Activated CD8-positive, alpha-beta memory T cell treated with anti-CD3 and anti-CD28 coated beads, Interleukin-2, amount 10 ng/mL, durations not matched to agents 7 days and 5 days (primary cell): ENCODE results near the gene GNAT3. TPM values are rescaled to one million over a fixed set of nuclear protein-coding genes. Genes with fewer than 3 reads are reported as not detected.

ENCODE experiments used
- ATAC-seq: fragments of 150-1000 bp; cut with Tn5 transposase; one replicate; pipeline ENCODE4 v1.10.0; 2021; ENCODE audit warnings: moderate library complexity
- CTCF ChIA-PET: fragments of 350-600 bp; sonication (Branson Sonifier 250); formaldehyde crosslinking; loops from one replicate; lab custom pipeline; 2021; ENCODE audit warnings: antibody characterized with exemption; lab: Charles Lee
- DNase-seq: peaks from one replicate; pipeline ENCODE4 v3.0.0-alpha.2; 2020
- H3K27ac Mint-ChIP-seq: one replicate; pipeline ENCODE4 v1.8.0; 2021; ENCODE audit warnings: mild to moderate bottlenecking, mixed read lengths
- H3K27me3 Mint-ChIP-seq: one replicate; pipeline ENCODE4 v1.8.0; 2021; ENCODE audit warnings: mixed read lengths
- H3K36me3 Mint-ChIP-seq: one replicate; pipeline ENCODE4 v1.8.0; 2021; ENCODE audit warnings: mild to moderate bottlenecking, mixed read lengths
- H3K4me1 Mint-ChIP-seq: one replicate; pipeline ENCODE4 v1.8.0; 2021; ENCODE audit warnings: mixed read lengths
- H3K4me3 Mint-ChIP-seq: one replicate; pipeline ENCODE4 v1.8.0; 2021; ENCODE audit warnings: mild to moderate bottlenecking, moderate library complexity, mixed read lengths
- H3K9me3 Mint-ChIP-seq: one replicate; pipeline ENCODE4 v1.8.0; 2022; ENCODE audit warnings: low read depth, mixed read lengths
- total RNA-seq, 2 experiments: library from RNA; stranded (reverse); gene quantifications; one replicate each; pipeline ENCODE4 v1.2.3, GENCODE V29; 2021

Gene GNAT3
- total RNA-seq, 2 experiments from 2014 or later = not detected

- H3K36me3 Mint-ChIP-seq = no peaks in the 10 kb centered on the region
- no peaks in the 10 kb centered on the region for H3K4me1 Mint-ChIP-seq
- no peaks in the 10 kb centered on the region for H3K27me3 Mint-ChIP-seq
- CTCF ChIA-PET = no interaction called here
- peaks cover 13% of the 10 kb centered on the region for H3K9me3 Mint-ChIP-seq
- ATAC-seq (no peak), DNase-seq (no peak)
- no peak overlapping the region for H3K4me3 Mint-ChIP-seq
- H3K27ac Mint-ChIP-seq = no peak overlapping the region
Observed at GRCh38 chr7:80493121-80493849, 18.6 kb downstream of the GNAT3 start.

GRCh38 chr7:80491462-80491861 is 20.4 kb downstream of the GNAT3 start:
- Mint-ChIP-seq H3K4me1 (no peaks in the 10 kb centered on the region), H3K9me3 (peaks cover 13% of the 10 kb centered on the region), H3K27ac (no peak overlapping the region), H3K27me3 (no peaks in the 10 kb centered on the region), H3K36me3 (no peaks in the 10 kb centered on the region), H3K4me3 (no peak overlapping the region)
- no peak for DNase-seq
- CTCF ChIA-PET = no interaction called here
- ATAC-seq = no peak

GRCh38 chr7:80488851-80489370 is 23.0 kb downstream of the GNAT3 start:
- no peaks in the 10 kb centered on the region for H3K27me3 Mint-ChIP-seq
- DNase-seq (no peak), ATAC-seq (no peak)
- CTCF ChIA-PET = no interaction called here
- H3K9me3 Mint-ChIP-seq = peaks cover 13% of the 10 kb centered on the region
- no peaks in the 10 kb centered on the region for H3K36me3 Mint-ChIP-seq
- H3K27ac Mint-ChIP-seq = no peak overlapping the region
- no peak overlapping the region for H3K4me3 Mint-ChIP-seq
- no peaks in the 10 kb centered on the region for H3K4me1 Mint-ChIP-seq

- H3K4me3 Mint-ChIP-seq = no peak overlapping the region
- ATAC-seq (no peak), DNase-seq (no peak)
- no peaks in the 10 kb centered on the region for H3K4me1 Mint-ChIP-seq
- no peaks in the 10 kb centered on the region for H3K36me3 Mint-ChIP-seq
- CTCF ChIA-PET = no interaction called here
- no peak overlapping the region for H3K27ac Mint-ChIP-seq
- peaks cover 13% of the 10 kb centered on the region for H3K9me3 Mint-ChIP-seq
- no peaks in the 10 kb centered on the region for H3K27me3 Mint-ChIP-seq
Observed at GRCh38 chr7:80488406-80488805, 23.5 kb downstream of the GNAT3 start.

GRCh38 chr7:80485721-80486120 is 26.1 kb downstream of the GNAT3 start:
- Mint-ChIP-seq H3K27ac (no peak overlapping the region), H3K9me3 (peaks cover 9% of the 10 kb centered on the region), H3K36me3 (no peaks in the 10 kb centered on the region), H3K27me3 (no peaks in the 10 kb centered on the region), H3K4me3 (no peak overlapping the region), H3K4me1 (no peaks in the 10 kb centered on the region)
- CTCF ChIA-PET = no interaction called here
- no peak for DNase-seq
- no peak for ATAC-seq

- Mint-ChIP-seq H3K4me1 (no peaks in the 10 kb centered on the region), H3K9me3 (peaks cover 9% of the 10 kb centered on the region), H3K27me3 (no peaks in the 10 kb centered on the region), H3K27ac (no peak overlapping the region), H3K4me3 (no peak overlapping the region), H3K36me3 (no peaks in the 10 kb centered on the region)
- CTCF ChIA-PET = no interaction called here
- no peak for DNase-seq
- no peak for ATAC-seq
Observed at GRCh38 chr7:80482950-80483349, 28.9 kb downstream of the GNAT3 start.

- DNase-seq (no peak), ATAC-seq (no peak)
- Mint-ChIP-seq H3K9me3 (peaks cover 9% of the 10 kb centered on the region), H3K4me3 (no peak overlapping the region), H3K27ac (no peak overlapping the region), H3K4me1 (no peaks in the 10 kb centered on the region), H3K36me3 (no peaks in the 10 kb centered on the region), H3K27me3 (no peaks in the 10 kb centered on the region)
- CTCF ChIA-PET = no interaction called here
Observed at GRCh38 chr7:80481196-80481884, 30.5 kb downstream of the GNAT3 start.

GRCh38 chr7:80480566-80480965 is 31.3 kb downstream of the GNAT3 start:
- Mint-ChIP-seq H3K4me3 (no peak overlapping the region), H3K27ac (no peak overlapping the region), H3K36me3 (no peaks in the 10 kb centered on the region), H3K9me3 (peaks cover 9% of the 10 kb centered on the region), H3K27me3 (no peaks in the 10 kb centered on the region), H3K4me1 (no peaks in the 10 kb centered on the region)
- DNase-seq (no peak), ATAC-seq (no peak)
- CTCF ChIA-PET = no interaction called here

- CTCF ChIA-PET = no interaction called here
- DNase-seq (no peak), ATAC-seq (no peak)
- Mint-ChIP-seq H3K4me1 (no peaks in the 10 kb centered on the region), H3K9me3 (peaks cover 7% of the 10 kb centered on the region), H3K27me3 (no peaks in the 10 kb centered on the region), H3K36me3 (no peaks in the 10 kb centered on the region), H3K27ac (no peak overlapping the region), H3K4me3 (no peak overlapping the region)
Observed at GRCh38 chr7:80478683-80479082, 33.2 kb downstream of the GNAT3 start.

GRCh38 chr7:80476035-80476434 is 35.8 kb downstream of the GNAT3 start:
- ATAC-seq (no peak), DNase-seq (no peak)
- Mint-ChIP-seq H3K4me1 (no peaks in the 10 kb centered on the region), H3K27ac (no peak overlapping the region), H3K27me3 (no peaks in the 10 kb centered on the region), H3K4me3 (no peak overlapping the region), H3K9me3 (peaks cover 7% of the 10 kb centered on the region), H3K36me3 (no peaks in the 10 kb centered on the region)
- CTCF ChIA-PET = no interaction called here

- peaks cover 7% of the 10 kb centered on the region for H3K9me3 Mint-ChIP-seq
- no peak overlapping the region for H3K4me3 Mint-ChIP-seq
- DNase-seq (no peak), ATAC-seq (no peak)
- CTCF ChIA-PET = no interaction called here
- H3K36me3 Mint-ChIP-seq = no peaks in the 10 kb centered on the region
- H3K27me3 Mint-ChIP-seq = no peaks in the 10 kb centered on the region
- H3K27ac Mint-ChIP-seq = no peak overlapping the region
- no peaks in the 10 kb centered on the region for H3K4me1 Mint-ChIP-seq
Observed at GRCh38 chr7:80475383-80475782, 36.5 kb downstream of the GNAT3 start.

- DNase-seq (no peak), ATAC-seq (no peak)
- CTCF ChIA-PET = no interaction called here
- Mint-ChIP-seq H3K4me3 (no peak overlapping the region), H3K4me1 (no peaks in the 10 kb centered on the region), H3K27me3 (no peaks in the 10 kb centered on the region), H3K27ac (no peak overlapping the region), H3K9me3 (peaks cover 6% of the 10 kb centered on the region), H3K36me3 (no peaks in the 10 kb centered on the region)
Observed at GRCh38 chr7:80473751-80474150, 38.1 kb downstream of the GNAT3 start.

- H3K36me3 Mint-ChIP-seq = no peaks in the 10 kb centered on the region
- no peak overlapping the region for H3K27ac Mint-ChIP-seq
- H3K4me3 Mint-ChIP-seq = no peak overlapping the region
Observed at GRCh38 chr7:80472491-80473200, 39.2 kb downstream of the GNAT3 start.

More at GRCh38 chr7:80472491-80473200, 39.2 kb downstream of the GNAT3 start:
- CTCF ChIA-PET = no interaction called here
- Mint-ChIP-seq H3K4me1 (no peaks in the 10 kb centered on the region), H3K27me3 (no peaks in the 10 kb centered on the region), H3K9me3 (peaks cover 6% of the 10 kb centered on the region)
- DNase-seq = no peak
- no peak for ATAC-seq
